Measurements from ENCODE around the gene FASTKD3. TPM values are rescaled to one million over a fixed set of nuclear protein-coding genes. Genes with fewer than 3 reads are reported as not detected.

Gene FASTKD3
- total and polyA plus RNA-seq, 2 donors, result 14.4 to 26.7 TPM

DNA sequence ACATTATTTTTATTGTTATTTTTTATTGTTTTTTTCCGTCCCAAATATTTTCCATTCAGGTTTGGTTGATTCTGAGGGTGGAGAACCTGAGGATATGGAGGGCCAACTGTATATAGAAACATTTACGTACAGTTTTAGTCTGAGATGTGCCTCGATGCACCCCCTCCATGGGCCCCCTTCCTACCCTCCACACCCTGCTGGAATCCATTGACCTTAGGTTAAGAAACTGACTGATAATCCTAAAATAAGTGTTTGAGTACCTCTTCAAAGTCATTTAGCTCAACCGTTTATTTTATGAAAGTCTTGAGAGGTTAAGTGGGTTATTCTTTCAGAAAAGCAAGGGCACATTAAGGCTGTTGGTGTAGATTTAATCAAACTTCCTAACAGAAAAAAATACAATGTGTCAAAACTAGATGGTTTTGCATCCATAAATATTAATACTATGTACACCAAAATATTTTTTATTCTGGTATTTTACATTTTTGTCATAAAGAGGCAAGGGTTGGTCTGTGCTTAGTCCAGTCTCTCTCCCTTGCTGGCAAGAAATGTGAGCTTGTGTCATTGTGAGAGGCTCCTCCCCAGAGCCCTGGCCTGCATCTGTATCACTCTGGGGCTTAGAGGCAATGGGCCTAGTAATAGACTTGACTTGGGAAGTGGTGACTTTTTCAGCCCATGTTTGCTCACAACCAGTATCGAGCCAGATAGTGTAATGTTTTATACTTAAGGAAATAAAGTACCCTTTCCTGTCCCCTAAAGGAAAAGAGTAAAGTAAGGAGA is 15.8 kb upstream of the FASTKD3 start:
- WGBS, result 98% methylated on average over 5 of the region's 5 CpGs
- Histone ChIP-seq H3K27ac (ENCODE audit: low read depth in 1 of 2, low read length in 1 of 2) (no peak overlapping the region), H3K4me3 (ENCODE audit: low read length in 2 of 2) (no peak overlapping the region), H3K36me3 (ENCODE audit: control insufficient read depth in 2 of 2, insufficient read depth in 2 of 2, low read length in 1 of 2) (peaks cover 39 to 51% of the 10 kb centered on the region in 2 donors), H3K27me3 (ENCODE audit: control insufficient read depth in 2 of 2, insufficient read depth in 1 of 2, low read length in 1 of 2) (no peaks in the 10 kb centered on the region), H3K9me3 (ENCODE audit: control insufficient read depth in 2 of 2, insufficient read depth in 1 of 2, low read length in 1 of 2) (no peaks in the 10 kb centered on the region), H3K4me1 (ENCODE audit: control insufficient read depth in 2 of 2, insufficient read depth in 2 of 2, low read length in 2 of 2) (no peaks in the 10 kb centered on the region)
- DNase-seq (ENCODE audit: low read depth in 6 of 9, low spot score in 9 of 9), result no peak

DNA sequence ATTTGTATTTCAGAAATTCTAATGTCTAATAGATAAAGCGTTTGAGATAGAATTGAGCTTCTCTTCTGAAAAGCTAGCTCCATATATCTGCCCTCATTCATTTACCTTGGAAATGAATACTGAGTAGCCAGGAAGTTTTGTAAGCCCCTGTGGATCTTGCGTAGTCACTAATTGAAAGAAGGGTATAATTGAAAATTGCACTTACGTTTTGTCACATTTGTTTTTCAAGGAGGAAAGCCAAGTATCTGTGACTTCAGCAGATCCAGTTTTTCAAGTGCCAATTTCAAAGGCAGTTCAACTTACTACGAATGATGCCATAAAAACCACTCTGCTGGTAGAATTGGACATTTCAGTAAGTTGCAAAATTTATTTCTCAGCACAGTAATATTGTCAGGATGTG is 14.1 kb upstream of the FASTKD3 start:
- no peaks in the 10 kb centered on the region for H3K27me3 ChIP-seq (ENCODE audit: control insufficient read depth in 2 of 2, insufficient read depth in 1 of 2, low read length in 1 of 2)
- no peak for DNase-seq (ENCODE audit: low read depth in 6 of 9, low spot score in 9 of 9)
- H3K27ac ChIP-seq (ENCODE audit: low read depth in 1 of 2, low read length in 1 of 2), result no peak overlapping the region
- H3K4me1 ChIP-seq (ENCODE audit: control insufficient read depth in 2 of 2, insufficient read depth in 2 of 2, low read length in 2 of 2), result no peaks in the 10 kb centered on the region
- H3K4me3 ChIP-seq (ENCODE audit: low read length in 2 of 2), result no peak overlapping the region
- no peaks in the 10 kb centered on the region for H3K9me3 ChIP-seq (ENCODE audit: control insufficient read depth in 2 of 2, insufficient read depth in 1 of 2, low read length in 1 of 2)
- peaks cover 38 to 51% of the 10 kb centered on the region in 2 donors for H3K36me3 ChIP-seq (ENCODE audit: control insufficient read depth in 2 of 2, insufficient read depth in 2 of 2, low read length in 1 of 2)
- 95% methylated on average over 4 of the region's 4 CpGs for WGBS

DNA sequence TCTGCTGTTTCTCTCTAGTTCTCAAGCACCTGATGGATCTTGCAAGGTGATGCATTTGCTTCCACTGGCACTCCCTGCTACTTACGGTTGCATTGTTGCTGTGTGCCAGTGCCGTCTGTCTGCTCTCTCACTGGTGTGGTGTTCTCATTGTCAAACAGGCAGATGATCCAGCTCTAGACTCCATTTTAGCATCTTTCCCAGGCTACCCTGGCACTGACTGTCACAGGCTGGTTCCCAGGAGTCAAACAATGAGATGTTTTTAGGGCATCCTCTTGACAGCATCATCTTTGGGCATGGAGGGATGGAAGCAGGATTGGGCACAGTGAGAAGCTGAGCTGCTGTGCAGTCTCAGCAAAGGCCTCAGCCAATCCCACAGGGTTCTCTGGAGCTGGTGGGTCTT is 13.0 kb upstream of the FASTKD3 start:
- no peak overlapping the region for H3K4me3 ChIP-seq (ENCODE audit: low read length in 2 of 2)
- no peak overlapping the region for H3K27ac ChIP-seq (ENCODE audit: low read depth in 1 of 2, low read length in 1 of 2)
- H3K4me1 ChIP-seq (ENCODE audit: control insufficient read depth in 2 of 2, insufficient read depth in 2 of 2, low read length in 2 of 2), result no peaks in the 10 kb centered on the region
- no peak for DNase-seq (ENCODE audit: low read depth in 6 of 9, low spot score in 9 of 9)
- WGBS, result 95% methylated on average over 2 of the region's 2 CpGs
- no peaks in the 10 kb centered on the region for H3K27me3 ChIP-seq (ENCODE audit: control insufficient read depth in 2 of 2, insufficient read depth in 1 of 2, low read length in 1 of 2)
- H3K9me3 ChIP-seq (ENCODE audit: control insufficient read depth in 2 of 2, insufficient read depth in 1 of 2, low read length in 1 of 2), result no peaks in the 10 kb centered on the region
- peaks cover 43 to 59% of the 10 kb centered on the region in 2 donors for H3K36me3 ChIP-seq (ENCODE audit: control insufficient read depth in 2 of 2, insufficient read depth in 2 of 2, low read length in 1 of 2)

DNA sequence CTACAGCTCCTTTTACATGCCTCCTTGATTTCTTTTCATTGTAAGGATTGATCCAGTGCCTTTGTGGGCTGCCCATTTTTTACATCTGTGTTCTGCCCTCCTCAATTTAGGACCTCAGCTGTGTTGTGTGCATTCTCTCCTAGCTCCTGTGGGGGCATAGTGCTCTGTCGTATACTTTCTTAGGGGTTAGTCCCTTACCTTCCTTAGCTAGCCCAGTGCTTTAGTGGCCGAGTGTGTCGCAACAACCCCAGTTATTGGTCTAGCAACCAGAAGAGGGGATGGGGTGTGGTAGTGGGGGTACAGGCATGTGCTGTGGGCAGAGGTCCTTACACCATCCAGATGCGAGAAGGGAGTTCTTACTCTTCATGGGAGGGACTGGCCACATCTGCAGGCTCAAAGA is 12.3 kb upstream of the FASTKD3 start:
- Histone ChIP-seq H3K27me3 (ENCODE audit: control insufficient read depth in 2 of 2, insufficient read depth in 1 of 2, low read length in 1 of 2) (no peaks in the 10 kb centered on the region), H3K36me3 (ENCODE audit: control insufficient read depth in 2 of 2, insufficient read depth in 2 of 2, low read length in 1 of 2) (peaks cover 46 to 65% of the 10 kb centered on the region in 2 donors), H3K27ac (ENCODE audit: low read depth in 1 of 2, low read length in 1 of 2) (no peak overlapping the region), H3K9me3 (ENCODE audit: control insufficient read depth in 2 of 2, insufficient read depth in 1 of 2, low read length in 1 of 2) (no peaks in the 10 kb centered on the region), H3K4me3 (ENCODE audit: low read length in 2 of 2) (no peak overlapping the region), H3K4me1 (ENCODE audit: control insufficient read depth in 2 of 2, insufficient read depth in 2 of 2, low read length in 2 of 2) (no peaks in the 10 kb centered on the region)
- no peak for DNase-seq (ENCODE audit: low read depth in 6 of 9, low spot score in 9 of 9)
- WGBS, result 98% methylated on average over 4 of the region's 4 CpGs

DNA sequence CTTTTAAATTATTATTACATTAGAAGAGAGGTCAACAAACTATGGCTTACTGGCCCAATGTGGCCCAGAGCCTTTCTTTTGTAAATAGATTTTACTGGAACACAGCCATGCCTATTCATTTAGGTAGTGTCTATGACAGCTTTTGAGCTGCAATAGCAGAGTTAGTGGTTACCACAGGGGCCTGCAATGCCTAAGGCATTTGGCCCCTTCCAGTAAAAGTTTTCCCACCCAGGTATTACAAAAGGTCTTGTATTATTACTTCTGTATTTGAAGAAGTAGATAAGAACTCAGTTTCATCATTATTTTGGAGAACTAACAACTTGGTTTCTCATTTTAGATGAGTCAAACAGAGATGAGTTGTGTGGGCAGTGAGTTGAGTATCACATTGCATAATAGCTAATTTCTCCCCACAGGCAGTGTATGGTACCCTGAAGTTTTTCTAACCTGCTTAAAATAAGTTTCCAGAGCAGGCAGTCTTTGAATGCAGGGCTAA is 9.6 kb upstream of the FASTKD3 start:
- Histone ChIP-seq H3K4me3 (ENCODE audit: low read length in 2 of 2) (no peak overlapping the region), H3K9me3 (ENCODE audit: control insufficient read depth in 2 of 2, insufficient read depth in 1 of 2, low read length in 1 of 2) (no peaks in the 10 kb centered on the region), H3K36me3 (ENCODE audit: control insufficient read depth in 2 of 2, insufficient read depth in 2 of 2, low read length in 1 of 2) (peaks cover 33 to 59% of the 10 kb centered on the region in 2 donors), H3K27me3 (ENCODE audit: control insufficient read depth in 2 of 2, insufficient read depth in 1 of 2, low read length in 1 of 2) (no peaks in the 10 kb centered on the region), H3K4me1 (ENCODE audit: control insufficient read depth in 2 of 2, insufficient read depth in 2 of 2, low read length in 2 of 2) (no peaks in the 10 kb centered on the region), H3K27ac (ENCODE audit: low read depth in 1 of 2, low read length in 1 of 2) (no peak overlapping the region)
- DNase-seq (ENCODE audit: low read depth in 6 of 9, low spot score in 9 of 9), result no peak

DNA sequence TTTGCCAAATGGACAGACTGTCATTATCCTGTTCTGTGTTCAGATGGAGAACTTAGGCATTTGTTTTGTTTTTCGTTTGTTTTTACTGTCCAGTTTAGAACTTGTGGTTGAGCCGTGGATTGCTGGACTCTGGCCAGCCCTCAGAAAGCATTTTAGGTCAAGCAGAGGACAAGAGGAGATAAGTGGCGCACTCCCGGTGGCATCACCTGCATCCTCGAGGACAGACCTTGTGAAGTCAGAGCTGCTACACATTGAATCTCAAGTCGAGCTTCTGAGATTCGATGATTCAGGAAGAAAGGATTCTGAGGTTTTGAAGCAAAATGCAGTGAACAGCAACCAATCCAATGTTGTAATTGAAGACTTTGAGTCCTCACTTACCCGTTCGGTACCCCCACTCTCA is 9.0 kb upstream of the FASTKD3 start:
- H3K4me3 ChIP-seq (ENCODE audit: low read length in 2 of 2), result no peak overlapping the region
- no peak for DNase-seq (ENCODE audit: low read depth in 6 of 9, low spot score in 9 of 9)
- 96% methylated on average over 9 of the region's 9 CpGs for WGBS
- H3K27ac ChIP-seq (ENCODE audit: low read depth in 1 of 2, low read length in 1 of 2), result no peak overlapping the region
- H3K36me3 ChIP-seq (ENCODE audit: control insufficient read depth in 2 of 2, insufficient read depth in 2 of 2, low read length in 1 of 2), result peaks cover 28 to 58% of the 10 kb centered on the region in 2 donors
- H3K27me3 ChIP-seq (ENCODE audit: control insufficient read depth in 2 of 2, insufficient read depth in 1 of 2, low read length in 1 of 2), result no peaks in the 10 kb centered on the region
- no peaks in the 10 kb centered on the region for H3K9me3 ChIP-seq (ENCODE audit: control insufficient read depth in 2 of 2, insufficient read depth in 1 of 2, low read length in 1 of 2)
- H3K4me1 ChIP-seq (ENCODE audit: control insufficient read depth in 2 of 2, insufficient read depth in 2 of 2, low read length in 2 of 2), result no peaks in the 10 kb centered on the region

DNA sequence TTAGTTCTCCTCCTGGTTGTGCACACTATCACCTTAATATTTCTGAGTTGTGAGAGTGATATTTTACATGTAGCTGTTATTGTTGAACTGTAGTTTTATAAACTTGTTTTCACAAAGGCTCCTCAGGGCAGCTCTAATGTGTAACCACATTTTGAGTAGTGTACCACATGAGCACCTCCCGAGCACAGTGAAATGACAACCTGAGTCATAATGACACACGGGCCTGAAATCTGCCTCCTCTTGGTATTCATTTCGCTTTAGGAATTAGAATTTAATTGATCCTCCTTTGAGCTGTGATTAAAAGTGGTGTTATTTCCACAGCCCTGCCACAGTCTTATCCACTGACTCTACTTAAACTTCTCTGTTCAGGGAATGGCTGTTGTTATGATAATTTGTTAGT is 8.0 kb upstream of the FASTKD3 start:
- Histone ChIP-seq H3K4me1 (ENCODE audit: control insufficient read depth in 2 of 2, insufficient read depth in 2 of 2, low read length in 2 of 2) (no peaks in the 10 kb centered on the region), H3K4me3 (ENCODE audit: low read length in 2 of 2) (no peak overlapping the region), H3K36me3 (ENCODE audit: control insufficient read depth in 2 of 2, insufficient read depth in 2 of 2, low read length in 1 of 2) (peaks cover 28 to 59% of the 10 kb centered on the region in 2 donors), H3K27ac (ENCODE audit: low read depth in 1 of 2, low read length in 1 of 2) (no peak overlapping the region), H3K27me3 (ENCODE audit: control insufficient read depth in 2 of 2, insufficient read depth in 1 of 2, low read length in 1 of 2) (no peaks in the 10 kb centered on the region), H3K9me3 (ENCODE audit: control insufficient read depth in 2 of 2, insufficient read depth in 1 of 2, low read length in 1 of 2) (no peaks in the 10 kb centered on the region)
- DNase-seq (ENCODE audit: low read depth in 6 of 9, low spot score in 9 of 9), result no peak
- WGBS, result 96% methylated on average over 3 of the region's 3 CpGs

DNA sequence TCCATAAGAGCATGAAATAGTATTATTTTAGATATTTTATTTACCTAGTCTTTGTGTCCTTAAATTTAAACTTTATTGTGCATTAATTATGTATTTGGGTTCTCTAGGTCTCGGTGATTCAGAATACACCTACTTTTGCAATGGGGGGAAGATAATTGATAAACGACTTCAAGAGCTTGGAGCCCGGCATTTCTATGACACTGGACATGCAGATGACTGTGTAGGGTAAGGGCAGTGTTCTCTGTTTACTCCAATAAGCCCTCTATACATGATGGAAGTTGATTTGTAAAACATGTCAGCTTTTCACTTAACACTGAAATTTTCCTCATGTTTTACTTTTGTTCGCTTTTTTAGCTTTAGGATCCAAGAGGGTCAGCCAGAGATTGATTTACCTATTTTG is 6.3 kb upstream of the FASTKD3 start:
- H3K4me3 ChIP-seq (ENCODE audit: low read length in 2 of 2), result no peak overlapping the region
- H3K9me3 ChIP-seq (ENCODE audit: control insufficient read depth in 2 of 2, insufficient read depth in 1 of 2, low read length in 1 of 2), result no peaks in the 10 kb centered on the region
- no peak for DNase-seq (ENCODE audit: low read depth in 6 of 9, low spot score in 9 of 9)
- H3K27me3 ChIP-seq (ENCODE audit: control insufficient read depth in 2 of 2, insufficient read depth in 1 of 2, low read length in 1 of 2), result no peaks in the 10 kb centered on the region
- no peak overlapping the region for H3K27ac ChIP-seq (ENCODE audit: low read depth in 1 of 2, low read length in 1 of 2)
- peaks cover 20 to 54% of the 10 kb centered on the region in 2 donors for H3K36me3 ChIP-seq (ENCODE audit: control insufficient read depth in 2 of 2, insufficient read depth in 2 of 2, low read length in 1 of 2)
- peaks cover 0 to 3% of the 10 kb centered on the region in 2 donors for H3K4me1 ChIP-seq (ENCODE audit: control insufficient read depth in 2 of 2, insufficient read depth in 2 of 2, low read length in 2 of 2)
- 98% methylated on average over 4 of the region's 4 CpGs for WGBS

DNA sequence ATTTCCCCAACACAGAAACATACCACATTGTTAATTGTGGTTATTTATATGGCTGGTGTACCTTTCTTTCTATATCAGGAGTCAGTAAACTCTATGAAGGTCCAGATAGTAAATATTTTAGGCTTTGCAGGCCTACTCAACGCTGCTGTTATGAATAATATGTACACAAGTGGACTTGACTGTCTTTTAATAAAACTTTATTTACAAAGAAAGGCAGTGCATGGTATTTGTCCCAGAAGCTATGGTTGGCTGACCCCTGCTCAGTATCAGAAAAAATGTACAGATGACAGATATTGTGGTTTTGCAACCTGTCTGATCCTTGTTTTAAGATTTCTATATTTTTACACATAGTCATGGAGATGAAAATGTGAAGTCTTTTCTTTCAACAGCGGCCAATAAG is 5.8 kb upstream of the FASTKD3 start:
- WGBS, result over 99% methylated on average over 2 of the region's 2 CpGs
- H3K27ac ChIP-seq (ENCODE audit: low read depth in 1 of 2, low read length in 1 of 2), result no peak overlapping the region
- H3K4me3 ChIP-seq (ENCODE audit: low read length in 2 of 2), result no peak overlapping the region
- H3K9me3 ChIP-seq (ENCODE audit: control insufficient read depth in 2 of 2, insufficient read depth in 1 of 2, low read length in 1 of 2), result no peaks in the 10 kb centered on the region
- no peak for DNase-seq (ENCODE audit: low read depth in 6 of 9, low spot score in 9 of 9)
- H3K27me3 ChIP-seq (ENCODE audit: control insufficient read depth in 2 of 2, insufficient read depth in 1 of 2, low read length in 1 of 2), result no peaks in the 10 kb centered on the region
- peaks cover 2 to 6% of the 10 kb centered on the region in 2 donors for H3K4me1 ChIP-seq (ENCODE audit: control insufficient read depth in 2 of 2, insufficient read depth in 2 of 2, low read length in 2 of 2)
- peaks cover 20 to 50% of the 10 kb centered on the region in 2 donors for H3K36me3 ChIP-seq (ENCODE audit: control insufficient read depth in 2 of 2, insufficient read depth in 2 of 2, low read length in 1 of 2)
